LNCaP clone FGC (cell line): ENCODE data around the gene TMEM63C.
"Not testable (repeated sequence)": the region's sequence is repeated elsewhere in the genome, so short reads cannot be mapped to it uniquely, and the experiment has no call there.

Experiments used
- DNase-seq: peaks from one replicate; pipeline ENCODE4 v3.0.0-alpha.2; 2011; ENCODE audit warnings: low read depth
- H3K4me3 ChIP-seq: 2 replicates; pipeline ENCODE4 v1.5.1; 2011; ENCODE audit warnings: mild to moderate bottlenecking, low read depth, low read length, control low read depth
- CTCF ChIP-seq: IDR thresholded peaks from 2 replicates; pipeline ENCODE4 v1.5.1; 2012; ENCODE audit warnings: mild to moderate bottlenecking; ENCODE audit not compliant: control insufficient read depth, insufficient read depth; ENCODE audit errors: extremely low read depth

Gene TMEM63C

GRCh38 chr14:77155083-77155482 is 26.5 kb upstream of the TMEM63C start:
- no peak overlapping the region for H3K4me3 ChIP-seq
- no peak for DNase-seq
- TF ChIP-seq CTCF = no peak

GRCh38 chr14:77157740-77158139 is 23.9 kb upstream of the TMEM63C start:
- TF ChIP-seq CTCF = no peak
- no peak overlapping the region for H3K4me3 ChIP-seq
- DNase-seq = no peak

- no peak for DNase-seq
- TF ChIP-seq CTCF = no peak
- no peak overlapping the region for H3K4me3 ChIP-seq
Observed at GRCh38 chr14:77158175-77158881, 23.3 kb upstream of the TMEM63C start.

- TF ChIP-seq CTCF = no peak
- H3K4me3 ChIP-seq = no peak overlapping the region
- no peak for DNase-seq
Observed at GRCh38 chr14:77158882-77159255, 22.7 kb upstream of the TMEM63C start.

GRCh38 chr14:77161011-77161410 is 20.6 kb upstream of the TMEM63C start:
- DNase-seq = no peak
- no peak for TF ChIP-seq CTCF
- H3K4me3 ChIP-seq = no peak overlapping the region

- no peak for DNase-seq
- no peak overlapping the region for H3K4me3 ChIP-seq
- TF ChIP-seq CTCF = no peak
Observed at GRCh38 chr14:77170045-77170444, 11.6 kb upstream of the TMEM63C start.

GRCh38 chr14:77172916-77173315 is 8.7 kb upstream of the TMEM63C start:
- no peak overlapping the region for H3K4me3 ChIP-seq
- TF ChIP-seq CTCF = no peak
- DNase-seq = no peak

- H3K4me3 ChIP-seq, DNase-seq: not testable (repeated sequence)
Observed at GRCh38 chr14:77173911-77174617, 7.5 kb upstream of the TMEM63C start.
